GM18909 (cell line): ENCODE results near the gene IL15RA.
"Not testable (repeated sequence)": the region's sequence is repeated elsewhere in the genome, so short reads cannot be mapped to it uniquely, and the experiment has no call there.

Experiments
- ATAC-seq: cut with Tn5 transposase; IDR thresholded peaks from one replicate; pipeline ENCODE4 v1.9.1; 2021; ENCODE audit warnings: mild to moderate bottlenecking; ENCODE audit not compliant: unreplicated experiment, poor library complexity

Gene IL15RA

DNA sequence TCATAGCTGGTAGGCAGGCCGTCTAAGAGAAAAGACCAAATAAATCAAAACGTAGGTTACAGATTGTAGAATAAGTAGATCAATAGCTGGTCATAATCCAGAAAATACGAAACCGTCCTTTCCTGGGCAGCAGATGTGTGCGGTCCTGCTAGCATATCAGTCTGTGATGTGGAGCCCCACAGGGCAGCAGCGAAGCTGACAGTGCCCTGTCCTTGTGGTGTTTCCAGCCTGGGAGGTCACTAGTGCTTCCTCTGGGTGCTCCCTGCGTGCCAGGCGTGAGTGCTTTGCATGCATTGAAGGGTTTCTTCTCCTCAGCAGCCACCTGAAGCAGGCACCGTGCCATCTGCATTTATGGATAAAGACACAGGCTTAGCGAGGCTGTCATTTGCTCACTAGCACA lies 41.7 kb downstream of the IL15RA start:
- no peak for ATAC-seq

GRCh38 chr10:5933909-5934546 lies 43.3 kb downstream of the IL15RA start:
- no peak for ATAC-seq

- no peak for ATAC-seq
Measured at GRCh38 chr10:5932345-5932744, 45.0 kb downstream of the IL15RA start.

DNA sequence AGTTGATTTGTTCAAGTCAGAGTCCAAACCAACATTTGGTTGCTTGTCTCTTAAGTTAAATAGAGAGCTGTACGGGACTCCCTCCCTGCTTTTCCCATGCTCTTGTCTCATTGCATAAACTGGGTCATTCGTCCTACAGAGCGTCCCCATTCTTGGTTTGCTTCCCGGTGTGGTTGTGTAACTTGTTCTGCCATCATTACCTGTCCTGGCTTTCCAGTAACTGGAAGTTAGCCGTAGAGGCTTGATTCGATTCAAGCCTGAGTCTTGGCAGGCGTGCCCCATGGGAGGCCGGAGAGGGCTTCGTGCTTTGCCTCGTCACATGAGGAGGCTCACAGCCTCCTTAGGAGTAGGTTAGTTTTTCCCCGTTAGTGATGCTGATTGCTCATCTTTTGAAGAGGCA lies 47.1 kb downstream of the IL15RA start:
- no peak for ATAC-seq

DNA sequence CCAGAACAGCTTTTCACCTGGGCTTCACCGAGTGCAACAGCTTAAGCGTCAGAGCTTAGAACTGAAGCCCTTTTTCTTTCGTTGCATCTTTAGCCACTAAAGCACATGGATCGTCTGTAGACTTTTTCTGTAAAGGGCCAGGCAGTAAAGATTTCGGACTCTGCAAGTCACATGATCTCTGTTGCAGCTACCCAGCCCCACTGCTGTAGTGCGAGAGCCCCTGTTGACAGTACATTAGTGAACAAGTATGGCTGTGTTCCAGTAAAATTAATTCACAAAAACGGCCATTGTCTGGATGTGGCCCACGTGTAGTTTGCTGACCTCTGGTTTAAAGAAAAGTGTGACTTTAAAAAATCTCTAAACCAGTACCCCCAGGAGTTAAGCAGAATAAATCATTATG lies 47.9 kb downstream of the IL15RA start:
- no peak for ATAC-seq

GRCh38 chr10:5927306-5927705 lies 50.0 kb downstream of the IL15RA start:
- ATAC-seq = no peak

DNA sequence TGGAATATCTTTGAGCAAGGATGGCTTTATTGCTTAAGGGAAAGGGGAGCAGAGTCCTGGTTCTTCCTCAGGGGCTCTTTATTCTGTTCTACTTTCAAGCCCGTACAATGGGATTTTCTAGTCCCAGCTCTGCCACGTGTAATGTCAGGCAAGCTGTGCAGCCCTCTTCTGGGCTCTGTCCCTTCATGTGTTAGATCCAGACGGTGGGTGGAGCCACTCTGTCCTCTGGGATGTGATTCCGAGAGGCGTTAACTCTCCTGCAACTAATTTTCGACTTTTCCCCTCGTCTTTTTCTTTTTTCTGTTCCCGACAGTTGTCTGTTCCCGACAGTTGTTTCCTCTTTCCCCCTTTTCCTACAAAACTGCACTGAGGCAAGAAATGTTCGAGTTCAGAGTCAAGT lies 52.5 kb downstream of the IL15RA start:
- ATAC-seq = no peak

DNA sequence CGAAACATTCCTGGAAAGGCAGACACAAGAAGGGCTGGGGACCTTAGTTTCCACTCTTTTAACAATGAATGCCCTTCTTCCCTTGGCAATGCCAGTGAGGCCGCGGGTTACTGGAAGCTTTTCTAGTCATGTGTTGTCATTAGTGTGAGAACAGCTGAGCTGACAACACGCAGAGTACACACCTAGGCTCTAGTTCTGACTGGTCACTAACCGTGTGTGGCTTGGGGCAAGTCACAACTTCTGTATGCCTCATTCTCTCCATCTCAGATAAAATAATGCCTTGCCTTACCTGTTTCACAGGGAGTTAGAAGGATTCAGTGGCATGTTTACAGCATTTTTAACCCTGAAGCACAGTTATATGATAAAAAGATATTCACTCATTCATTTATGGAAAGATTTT lies 55.6 kb downstream of the IL15RA start:
- ATAC-seq = no peak

GRCh38 chr10:5919568-5919967 lies 57.8 kb downstream of the IL15RA start:
- ATAC-seq = no peak

DNA sequence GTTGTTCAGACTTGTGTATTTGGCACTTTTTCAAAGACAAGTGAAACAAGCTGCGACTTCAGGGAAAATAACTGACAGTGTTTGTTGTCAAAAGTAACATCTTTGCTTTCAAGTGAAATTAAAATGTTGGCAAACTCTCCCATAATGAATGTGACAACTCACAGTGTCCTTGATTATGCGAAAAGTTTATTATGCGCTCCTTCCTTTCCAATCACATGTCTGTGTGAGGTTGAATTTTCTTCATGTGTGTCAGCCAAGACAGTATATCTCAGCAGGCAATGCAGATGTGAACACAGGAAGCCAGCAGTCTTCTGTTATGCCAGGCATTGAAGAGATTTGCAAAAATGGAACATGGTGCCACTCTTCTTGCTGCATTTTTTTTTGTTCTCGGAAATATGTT lies 58.6 kb downstream of the IL15RA start:
- no peak for ATAC-seq

DNA sequence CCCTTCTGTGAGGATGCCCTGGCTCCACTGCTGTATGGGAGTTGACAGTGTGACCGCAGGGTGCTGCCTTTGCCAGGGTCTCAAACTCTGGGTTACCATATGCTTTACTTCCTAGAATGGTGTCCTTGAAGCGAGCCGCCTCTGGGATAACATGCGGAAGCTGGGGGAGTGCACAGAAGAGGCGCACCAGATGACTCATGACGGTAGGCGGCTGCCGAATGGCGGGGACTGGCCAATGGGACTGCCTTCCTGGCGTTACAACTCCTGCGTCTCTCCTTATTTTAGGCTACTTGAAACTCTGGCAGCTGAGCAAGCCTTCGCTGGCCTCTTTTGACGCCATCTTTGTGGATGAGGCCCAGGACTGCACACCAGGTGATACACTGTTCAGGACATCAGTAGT lies 60.0 kb downstream of the IL15RA start:
- ATAC-seq = no peak

DNA sequence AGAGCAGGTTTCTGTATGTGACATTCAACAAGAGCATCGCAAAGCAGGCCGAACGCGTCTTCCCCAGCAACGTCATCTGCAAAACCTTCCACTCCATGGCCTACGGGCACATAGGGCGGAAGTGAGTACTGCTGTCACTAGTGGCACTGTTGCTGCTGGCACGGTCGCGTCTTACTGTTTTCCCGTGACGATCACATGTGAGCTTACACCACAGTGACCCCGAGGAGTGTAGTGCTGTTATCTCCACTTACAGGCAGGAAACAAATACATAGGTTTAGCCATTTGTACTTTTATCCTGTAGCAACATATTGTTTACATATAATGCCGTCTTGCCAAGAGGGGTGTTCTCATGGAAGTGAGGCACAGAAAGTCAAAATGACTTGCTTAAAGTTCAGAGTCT lies 61.9 kb downstream of the IL15RA start:
- no peak for ATAC-seq

- ATAC-seq = no peak
Measured at GRCh38 chr10:5913736-5914135, 63.6 kb downstream of the IL15RA start.

- no peak for ATAC-seq
Measured at GRCh38 chr10:5911670-5912069, 65.7 kb downstream of the IL15RA start.

- no peak for ATAC-seq
Measured at GRCh38 chr10:5910323-5911100, 66.8 kb downstream of the IL15RA start.

- not testable (repeated sequence) for ATAC-seq
Measured at GRCh38 chr10:5908676-5909075, 68.7 kb downstream of the IL15RA start.

GRCh38 chr10:5906651-5907050 lies 70.7 kb downstream of the IL15RA start:
- ATAC-seq = no peak

DNA sequence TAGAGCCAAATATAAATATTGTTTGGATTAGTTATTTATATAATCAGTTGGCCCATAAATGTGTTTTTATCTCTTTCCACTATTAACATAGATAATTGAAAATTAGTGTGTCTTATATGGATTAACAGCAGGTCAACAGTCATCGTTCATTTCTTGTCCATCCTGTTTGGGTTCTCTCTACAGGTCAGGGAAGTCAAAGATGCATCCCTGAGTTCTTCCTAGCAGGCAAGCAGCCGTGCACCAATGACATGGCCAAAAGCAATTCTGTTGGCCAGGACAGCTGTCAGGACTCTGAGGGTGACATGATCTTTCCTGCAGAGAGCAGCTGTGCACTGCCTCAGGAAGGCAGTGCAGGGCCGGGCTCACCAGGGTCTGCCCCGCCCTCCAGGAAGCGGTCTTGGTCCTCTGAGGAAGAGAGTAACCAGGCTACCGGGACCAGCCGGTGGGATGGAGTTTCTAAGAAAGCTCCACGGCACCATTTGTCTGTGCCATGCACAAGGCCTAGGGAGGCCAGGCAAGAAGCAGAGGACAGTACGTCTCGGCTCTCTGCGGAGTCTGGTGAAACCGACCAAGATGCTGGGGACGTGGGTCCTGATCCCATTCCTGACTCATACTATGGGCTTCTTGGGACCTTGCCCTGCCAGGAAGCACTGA lies 71.4 kb downstream of the IL15RA start:
- ATAC-seq = no peak

- ATAC-seq = peak; percentile 95
Measured at GRCh38 chr10:5904227-5904626, 73.1 kb downstream of the IL15RA start.

GRCh38 chr10:5903563-5903962 lies 73.8 kb downstream of the IL15RA start:
- no peak for ATAC-seq

DNA sequence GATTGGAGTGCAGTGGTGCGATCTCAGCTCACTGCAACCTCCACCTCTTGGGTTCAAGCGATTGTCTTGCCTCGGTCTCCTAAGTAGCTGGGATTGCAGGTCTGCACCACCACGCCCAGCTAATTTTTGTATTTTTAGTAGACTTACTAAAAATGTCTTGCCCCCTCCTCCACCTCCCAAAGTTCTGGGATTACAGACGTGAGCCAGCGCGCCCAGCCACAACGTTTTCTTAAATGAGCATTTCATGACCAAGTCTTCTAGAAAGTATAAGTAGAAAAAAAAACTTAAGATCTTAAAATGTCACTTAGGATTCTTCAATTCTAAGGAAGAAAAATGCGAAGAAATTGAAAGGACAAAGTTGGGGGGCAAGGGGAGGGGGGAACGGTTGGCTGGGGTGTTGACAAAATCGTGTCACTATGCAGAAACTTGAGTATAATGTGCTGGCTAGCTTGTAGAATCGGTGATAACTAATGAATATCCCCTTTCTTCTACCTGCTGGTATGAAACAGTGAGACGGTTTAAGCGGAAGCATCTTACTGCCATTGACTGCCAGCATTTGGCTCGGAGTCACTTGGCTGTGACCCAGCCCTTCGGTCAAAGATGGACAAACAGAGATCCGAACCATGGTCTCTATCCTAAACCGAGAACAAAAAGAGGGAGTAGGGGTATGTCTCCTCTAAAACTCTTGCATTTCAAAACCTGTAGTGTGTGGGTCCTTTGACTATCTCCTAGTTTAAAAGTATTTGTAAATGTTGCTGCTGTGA lies 74.7 kb downstream of the IL15RA start:
- no peak for ATAC-seq
